HG03354 (cell line): Measurements from ENCODE around the gene CAMTA1.
"Not testable (repeated sequence)": the region's sequence is repeated elsewhere in the genome, so short reads cannot be mapped to it uniquely, and the experiment has no call there.

Source experiments
- ATAC-seq: cut with Tn5 transposase; IDR thresholded peaks from one replicate; pipeline ENCODE4 v1.9.1; 2021; ENCODE audit warnings: mild to moderate bottlenecking; ENCODE audit not compliant: unreplicated experiment, poor library complexity, severe bottlenecking

The CAMTA1 gene

GRCh38 chr1:6834366-6834765 lies 49.1 kb downstream of the CAMTA1 start:
- no peak for ATAC-seq

GRCh38 chr1:6835139-6835538 lies 49.9 kb downstream of the CAMTA1 start:
- ATAC-seq, result no peak

- no peak for ATAC-seq
Observed at GRCh38 chr1:6842301-6842700, 57.0 kb downstream of the CAMTA1 start.

- not testable (repeated sequence) for ATAC-seq
Observed at GRCh38 chr1:6845786-6846185, 60.5 kb downstream of the CAMTA1 start.

- no peak for ATAC-seq
Observed at GRCh38 chr1:6848816-6849215, 63.6 kb downstream of the CAMTA1 start.

GRCh38 chr1:6850537-6850936 lies 65.3 kb downstream of the CAMTA1 start:
- no peak for ATAC-seq

- ATAC-seq, result no peak
Observed at GRCh38 chr1:6852136-6852890, 67.1 kb downstream of the CAMTA1 start.

GRCh38 chr1:6854166-6854565 lies 68.9 kb downstream of the CAMTA1 start:
- ATAC-seq, result no peak

- no peak for ATAC-seq
Observed at GRCh38 chr1:6857831-6858230, 72.6 kb downstream of the CAMTA1 start.

- ATAC-seq, result no peak
Observed at GRCh38 chr1:6858596-6858995, 73.3 kb downstream of the CAMTA1 start.

- no peak for ATAC-seq
Observed at GRCh38 chr1:6859415-6860343, 74.4 kb downstream of the CAMTA1 start.

GRCh38 chr1:6860401-6860800 lies 75.1 kb downstream of the CAMTA1 start:
- ATAC-seq, result no peak

- ATAC-seq, result no peak
Observed at GRCh38 chr1:6861075-6861724, 75.9 kb downstream of the CAMTA1 start.

- no peak for ATAC-seq
Observed at GRCh38 chr1:6862906-6863305, 77.7 kb downstream of the CAMTA1 start.

- ATAC-seq, result no peak
Observed at GRCh38 chr1:6864166-6864565, 78.9 kb downstream of the CAMTA1 start.

- ATAC-seq, result no peak
Observed at GRCh38 chr1:6866825-6867224, 81.6 kb downstream of the CAMTA1 start.

- ATAC-seq, result no peak
Observed at GRCh38 chr1:6867321-6867720, 82.1 kb downstream of the CAMTA1 start.

GRCh38 chr1:6867729-6868659 lies 82.7 kb downstream of the CAMTA1 start:
- ATAC-seq, result no peak

- no peak for ATAC-seq
Observed at GRCh38 chr1:6868660-6869380, 83.6 kb downstream of the CAMTA1 start.
